HepG2 (cell line): ENCODE measurements around the gene ZNF652. TPM values are rescaled to one million over a fixed set of nuclear protein-coding genes. Genes with fewer than 3 reads are reported as not detected.
A peak's percentile ranks its signal among the peaks of the same experiment; 100 is the strongest.

Experiments
- ARID5B ChIP-seq: IDR thresholded peaks from 2 replicates; pipeline ENCODE4 v1.4.0; 2020; ENCODE audit warnings: mild to moderate bottlenecking, missing genetic modification reagents
- HNRNPLL ChIP-seq: fragments of 200-400 bp; formaldehyde crosslinking; IDR thresholded peaks from 2 replicates; pipeline ENCODE4 v1.6.1; 2017; ENCODE audit warnings: mild to moderate bottlenecking, low read depth, low read length; ENCODE audit not compliant: poor library complexity, severe bottlenecking
- ISL2 ChIP-seq: sonication (generic); formaldehyde crosslinking; IDR thresholded peaks from 2 replicates; pipeline ENCODE4 v1.5.0; 2020; ENCODE audit warnings: missing genetic modification reagents
- KDM4B ChIP-seq: sonication (generic); formaldehyde crosslinking; IDR thresholded peaks from 2 replicates; pipeline ENCODE4 v1.4.0; 2020; ENCODE audit warnings: missing genetic modification reagents
- KDM5A ChIP-seq: fragments of 200-600 bp; sonication (generic); IDR thresholded peaks from 2 replicates; pipeline ENCODE4 v1.7.0; 2018; ENCODE audit warnings: antibody characterized with exemption, mild to moderate bottlenecking, low read length, borderline replicate concordance
- MATR3 ChIP-seq: sonication (generic); formaldehyde crosslinking; IDR thresholded peaks from 2 replicates; pipeline ENCODE4 v1.4.0; 2020; ENCODE audit warnings: missing genetic modification reagents
- MAX ChIP-seq: IDR thresholded peaks from 2 replicates; pipeline ENCODE4 v1.6.1; 2012; ENCODE audit warnings: inconsistent platforms
- NCOA2 ChIP-seq: sonication (generic); formaldehyde crosslinking; IDR thresholded peaks from 2 replicates; pipeline ENCODE4 v1.8.0; 2022; ENCODE audit warnings: inconsistent platforms
- NFYC ChIP-seq: IDR thresholded peaks from 2 replicates; pipeline ENCODE4 v1.6.1; 2016; ENCODE audit warnings: missing genetic modification reagents, missing compliant biosample characterization
- POLR2A ChIP-seq, 2 experiments: IDR thresholded peaks; 2 replicates each; pipeline ENCODE4 v1.6.1; 2011; ENCODE audit warnings: low read depth in 2 of 2, low read length in 2 of 2, mild to moderate bottlenecking in 1 of 2, moderate library complexity in 1 of 2; ENCODE audit not compliant: insufficient read depth in 1 of 2
- PRMT3 ChIP-seq: sonication (generic); formaldehyde crosslinking; IDR thresholded peaks from 2 replicates; pipeline ENCODE4 v1.8.1; 2022; ENCODE audit warnings: low read depth, mild to moderate bottlenecking, moderate library complexity, missing genetic modification reagents, borderline replicate concordance
- SRF ChIP-seq: IDR thresholded peaks from 2 replicates; pipeline ENCODE4 v1.6.1; 2011; ENCODE audit warnings: mild to moderate bottlenecking, low read depth, low read length, moderate library complexity
- USF2 ChIP-seq, 2 experiments: sonication (generic) in 1 of 2; formaldehyde crosslinking in 1 of 2; IDR thresholded peaks; 2 replicates each; pipeline versions ENCODE4 v1.5.1 to v1.6.1; 2011 to 2020; ENCODE audit warnings: borderline replicate concordance in 1 of 2, low read depth in 1 of 2, low read length in 1 of 2, mild to moderate bottlenecking in 1 of 2, missing genetic modification reagents in 1 of 2, moderate library complexity in 1 of 2
- YEATS2 ChIP-seq: sonication (generic); formaldehyde crosslinking; IDR thresholded peaks from 2 replicates; pipeline ENCODE4 v1.4.0; 2020; ENCODE audit warnings: missing genetic modification reagents, borderline replicate concordance
- ZIK1 ChIP-seq: sonication (generic); formaldehyde crosslinking; IDR thresholded peaks from 2 replicates; pipeline ENCODE4 v1.5.0; 2020; ENCODE audit warnings: mild to moderate bottlenecking, low read depth, missing genetic modification reagents, borderline replicate concordance
- ZNF101 ChIP-seq: sonication (generic); formaldehyde crosslinking; IDR thresholded peaks from 2 replicates; pipeline ENCODE4 v1.4.0; 2020; ENCODE audit warnings: mild to moderate bottlenecking, low read depth, missing genetic modification reagents, borderline replicate concordance
- ZNF143 ChIP-seq: sonication (generic); formaldehyde crosslinking; IDR thresholded peaks from 2 replicates; pipeline ENCODE4 v1.4.0; 2020; ENCODE audit warnings: missing genetic modification reagents
- ZNF234 ChIP-seq: sonication (generic); formaldehyde crosslinking; conservative IDR thresholded peaks from 2 replicates; pipeline ENCODE4 v1.5.1; 2020; ENCODE audit warnings: mild to moderate bottlenecking, missing genetic modification reagents
- ZNF883 ChIP-seq: sonication (generic); formaldehyde crosslinking; IDR thresholded peaks from 2 replicates; pipeline ENCODE4 v1.5.1; 2020; ENCODE audit warnings: mild to moderate bottlenecking, missing genetic modification reagents; ENCODE audit errors: not compliant biosample characterization
- ZSCAN31 ChIP-seq: sonication (generic); formaldehyde crosslinking; IDR thresholded peaks from 2 replicates; pipeline ENCODE4 v1.5.0; 2020; ENCODE audit warnings: low read depth, mild to moderate bottlenecking, missing genetic modification reagents
- polyA plus RNA-seq, 8 experiments: library from polyadenylated mRNA; depleted of rRNA in 3 of 8; stranded (reverse) in 7 of 8; unstranded in 1 of 8; fragments of >200 nt; fragmentation: Illumina TruSeq in 4 of 8; extraction: Trizol in 4 of 8; gene quantifications; 2 replicates each; pipeline versions ENCODE4 v1.2.1 to v1.2.3, GENCODE V29; 2011 to 2016; ENCODE audit warnings: low read depth in 4 of 8, missing spikeins in 1 of 8, mixed read lengths in 1 of 8; ENCODE audit not compliant: insufficient read depth in 1 of 8
- total RNA-seq, 5 experiments: library from RNA; depleted of rRNA; stranded (reverse); fragments of >200 nt; fragmentation: Illumina TruSeq; extraction: Trizol; gene quantifications; 2 replicates each; pipeline ENCODE4 v1.2.3, GENCODE V29; 2016; ENCODE audit warnings: low read depth in 1 of 5
- TF ChIP-seq, protein P1 (sequence below): sonication (generic); formaldehyde crosslinking; conservative IDR thresholded peaks from 2 replicates; pipeline ENCODE4 v1.4.0; 2020; ENCODE audit warnings: missing genetic modification reagents

ZNF652 gene
- total and polyA plus RNA-seq, 2 of the 13 experiments (the other 11 are each of a cell fraction or from before 2014, with no cell fraction given): 16.2 to 30.2 TPM

- no peak for TF ChIP-seq USF2 (IDR thresholded peaks at IDR 0.05; ENCODE audit: low read depth, low read length)
- TF ChIP-seq USF2 (CRISPR knock-in tag; IDR thresholded peaks at IDR 0.05; ENCODE audit: borderline replicate concordance): no peak
- TF ChIP-seq HNRNPLL: peak; percentile 77
- TF ChIP-seq NCOA2 (CRISPR knock-in tag): 0 out of 2 replicates have a peak, but pooled peaks have one; percentile 8
- TF ChIP-seq ZSCAN31 (CRISPR knock-in tag): peak; percentile 30; the same call in 1 of the 2 replicates
- no peak for TF ChIP-seq ZNF234
- no peak for TF ChIP-seq MATR3
- no peak; the same call in 1 of the 2 replicates for TF ChIP-seq SRF
- TF ChIP-seq ZNF143 (CRISPR knock-in tag): peak; percentile 21; the same call in 1 of the 2 replicates
- no peak for TF ChIP-seq ZIK1 (CRISPR knock-in tag)
- peak; percentile 49; the same call in 1 of the 2 replicates for TF ChIP-seq KDM5A
- peak; percentile 8; the same call in 1 of the 2 replicates for TF ChIP-seq ISL2 (CRISPR knock-in tag)
- TF ChIP-seq, protein P1, sequence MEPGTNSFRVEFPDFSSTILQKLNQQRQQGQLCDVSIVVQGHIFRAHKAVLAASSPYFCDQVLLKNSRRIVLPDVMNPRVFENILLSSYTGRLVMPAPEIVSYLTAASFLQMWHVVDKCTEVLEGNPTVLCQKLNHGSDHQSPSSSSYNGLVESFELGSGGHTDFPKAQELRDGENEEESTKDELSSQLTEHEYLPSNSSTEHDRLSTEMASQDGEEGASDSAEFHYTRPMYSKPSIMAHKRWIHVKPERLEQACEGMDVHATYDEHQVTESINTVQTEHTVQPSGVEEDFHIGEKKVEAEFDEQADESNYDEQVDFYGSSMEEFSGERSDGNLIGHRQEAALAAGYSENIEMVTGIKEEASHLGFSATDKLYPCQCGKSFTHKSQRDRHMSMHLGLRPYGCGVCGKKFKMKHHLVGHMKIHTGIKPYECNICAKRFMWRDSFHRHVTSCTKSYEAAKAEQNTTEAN (CRISPR knock-in tag): no peak; the same call in 1 of the 2 replicates
- peak; percentile 78 for TF ChIP-seq MAX
- TF ChIP-seq YEATS2 (CRISPR knock-in tag): no peak; the same call in 1 of the 2 replicates
- no peak for TF ChIP-seq KDM4B (CRISPR knock-in tag)
- TF ChIP-seq PRMT3: peak; percentile 86; the same call in 1 of the 2 replicates
- no peak for TF ChIP-seq NFYC (CRISPR knock-in tag)
- TF ChIP-seq POLR2A (IDR thresholded peaks at IDR 0.05; ENCODE audit: insufficient read depth in 1 of 2, low read depth in 2 of 2, low read length in 2 of 2): peak; percentile 45 to 64; a peak in 3 of 4 replicates
- TF ChIP-seq ZNF101 (CRISPR knock-in tag): no peak
- peak; percentile 57 for TF ChIP-seq ZNF883 (CRISPR knock-in tag)
- no peak for TF ChIP-seq ARID5B (CRISPR knock-in tag)
Observed at GRCh38 chr17:49361902-49362722, at the start of gene ZNF652 (continued).
